Activated CD4-positive, alpha-beta T cell treated with anti-CD3 and anti-CD28 coated beads, Interleukin-2, amount 50 U/mL, for 1 hour (primary cell): Measurements from ENCODE around the gene DSG4.

ENCODE experiments used
- DNase-seq: peaks from one replicate; pipeline ENCODE4 v3.0.0-alpha.2; 2020

Gene DSG4

DNA sequence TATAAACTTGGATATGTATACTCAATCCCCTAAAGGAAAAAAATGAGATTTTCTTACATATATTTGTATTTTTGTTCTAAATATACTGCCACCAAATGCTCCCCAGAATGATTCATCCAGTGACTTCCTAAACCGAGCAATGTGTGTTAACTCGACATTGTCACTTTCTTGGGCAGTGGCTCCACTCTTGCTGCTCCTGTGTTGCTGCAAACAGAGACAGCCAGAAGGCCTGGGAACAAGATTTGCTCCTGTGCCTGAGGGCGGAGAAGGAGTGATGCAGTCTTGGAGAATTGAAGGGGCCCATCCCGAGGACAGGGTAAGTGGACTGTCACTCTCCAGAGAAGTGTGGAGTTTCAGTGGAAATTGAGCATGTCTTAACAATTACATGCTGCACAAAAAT lies 32.7 kb downstream of the DSG4 start:
- DNase-seq, result no peak

DNA sequence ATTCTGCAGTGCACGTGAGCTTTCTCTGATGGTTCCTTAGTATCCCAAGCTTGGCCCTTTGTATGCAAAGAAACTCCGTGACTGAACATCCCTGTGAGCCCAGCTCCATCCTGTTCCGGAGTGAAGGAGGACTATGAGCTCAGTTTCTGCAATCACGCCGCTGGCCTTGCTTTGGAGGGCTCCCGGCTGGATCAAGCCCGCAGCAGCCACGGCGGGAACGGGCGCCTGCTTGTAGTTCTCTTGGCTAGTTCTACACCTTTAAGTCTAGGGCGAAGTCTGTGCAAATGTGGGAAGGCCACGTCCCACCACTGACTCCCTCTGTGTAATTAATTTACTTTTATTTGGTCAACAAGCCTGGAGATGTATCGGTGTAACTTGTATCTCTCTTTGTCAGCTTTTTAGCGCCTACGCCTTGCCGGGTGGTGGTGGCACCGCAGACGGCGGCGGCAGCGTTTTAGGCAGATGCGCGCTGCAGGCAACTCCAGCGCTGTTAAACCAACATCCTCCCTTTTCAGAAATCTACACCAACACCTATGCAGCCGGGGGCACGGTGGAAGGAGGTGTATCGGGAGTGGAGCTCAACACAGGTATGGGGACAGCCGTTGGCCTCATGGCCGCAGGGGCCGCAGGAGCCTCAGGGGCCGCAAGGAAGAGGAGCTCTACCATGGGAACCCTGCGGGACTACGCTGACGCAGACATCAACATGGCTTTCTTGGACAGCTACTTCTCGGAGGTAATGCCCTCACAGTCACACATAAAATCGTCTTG lies 34.3 kb downstream of the DSG4 start:
- DNase-seq, result no peak

DNA sequence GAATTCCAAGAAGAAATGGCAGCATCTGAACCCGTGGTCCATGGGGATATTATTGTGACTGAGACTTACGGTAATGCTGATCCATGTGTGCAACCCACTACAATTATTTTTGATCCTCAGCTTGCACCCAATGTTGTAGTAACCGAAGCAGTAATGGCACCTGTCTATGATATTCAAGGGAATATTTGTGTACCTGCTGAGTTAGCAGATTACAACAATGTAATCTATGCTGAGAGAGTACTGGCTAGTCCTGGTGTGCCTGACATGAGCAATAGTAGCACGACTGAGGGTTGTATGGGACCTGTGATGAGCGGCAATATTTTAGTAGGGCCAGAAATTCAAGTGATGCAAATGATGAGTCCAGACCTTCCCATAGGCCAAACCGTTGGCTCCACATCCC lies 36.6 kb downstream of the DSG4 start:
- DNase-seq, result no peak

DNA sequence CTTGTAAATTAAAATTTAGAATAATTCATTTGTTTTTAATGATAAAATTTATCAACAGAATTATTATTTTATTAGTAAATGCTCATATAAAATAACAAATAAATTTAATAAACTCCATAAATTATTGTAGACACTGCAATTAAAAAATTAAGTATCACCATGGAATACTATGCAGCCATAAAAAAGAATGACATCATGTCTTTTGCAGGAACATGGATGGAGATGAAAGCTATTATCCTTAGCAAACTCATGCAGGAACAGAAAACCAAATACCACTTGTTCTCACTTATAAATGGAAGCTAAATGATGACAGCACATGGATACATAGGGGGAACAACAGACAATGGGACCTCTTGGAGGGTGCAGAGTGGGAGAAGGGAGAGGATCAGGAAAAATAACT lies 41.3 kb downstream of the DSG4 start:
- DNase-seq, result no peak

DNA sequence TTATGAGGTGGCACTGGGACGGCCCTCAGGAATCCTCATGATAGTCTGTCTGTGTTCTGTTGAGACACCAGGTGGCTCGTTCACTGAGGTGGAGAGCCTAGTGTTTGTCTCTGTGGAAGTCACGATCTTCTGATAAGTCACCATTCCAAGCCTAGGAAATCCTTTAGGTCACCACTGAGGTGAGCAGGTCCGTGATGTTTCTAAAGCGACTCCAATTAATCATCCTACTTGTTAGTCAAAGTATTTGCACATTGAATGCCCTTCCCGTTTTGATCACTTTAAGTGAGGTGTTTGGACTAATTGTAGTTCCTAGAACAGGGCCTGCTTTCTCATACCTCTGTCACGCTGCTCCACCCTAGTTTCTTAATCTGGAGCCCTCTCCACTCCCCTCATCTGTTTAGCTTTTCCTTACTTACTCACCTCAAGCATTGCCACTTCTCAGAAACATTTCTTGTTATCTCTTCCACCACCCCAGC lies 42.9 kb downstream of the DSG4 start:
- DNase-seq, result no peak

DNA sequence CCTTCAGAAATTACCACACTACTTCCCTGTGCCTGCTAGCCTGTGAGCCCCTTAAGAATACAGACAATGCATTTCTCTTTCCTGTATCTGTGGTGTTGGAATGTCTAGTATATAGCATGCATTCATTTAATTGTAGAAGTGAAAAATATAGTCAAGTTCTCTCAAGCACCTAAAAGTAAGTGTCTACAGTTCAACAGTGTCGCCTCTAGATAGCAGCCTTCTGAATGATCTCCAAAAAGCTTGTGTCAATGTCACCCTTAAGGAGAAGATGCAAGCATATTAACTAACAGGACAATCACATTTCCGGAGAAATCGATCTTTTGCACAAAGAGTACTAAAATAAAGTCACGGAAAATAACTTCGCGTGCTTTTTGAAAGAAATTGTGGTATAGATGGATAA lies 43.5 kb downstream of the DSG4 start:
- no peak for DNase-seq

DNA sequence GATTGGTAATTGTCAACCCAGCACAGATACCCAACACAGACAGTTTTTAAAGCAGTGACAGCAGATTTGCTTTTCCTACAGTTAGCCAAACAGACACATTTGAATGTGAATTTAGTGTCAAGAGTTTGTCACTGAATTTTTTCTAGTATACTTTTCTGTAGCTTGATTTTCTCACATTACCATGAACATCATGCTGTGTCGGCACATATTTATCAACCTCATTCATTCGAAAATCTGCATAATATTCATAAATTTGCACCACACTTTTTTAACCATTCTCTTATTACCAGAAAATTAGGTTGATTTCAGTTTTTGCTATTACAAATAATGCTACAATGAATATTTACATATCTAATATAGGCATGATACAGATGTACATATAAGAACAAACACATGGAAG lies 43.9 kb downstream of the DSG4 start:
- no peak for DNase-seq

DNA sequence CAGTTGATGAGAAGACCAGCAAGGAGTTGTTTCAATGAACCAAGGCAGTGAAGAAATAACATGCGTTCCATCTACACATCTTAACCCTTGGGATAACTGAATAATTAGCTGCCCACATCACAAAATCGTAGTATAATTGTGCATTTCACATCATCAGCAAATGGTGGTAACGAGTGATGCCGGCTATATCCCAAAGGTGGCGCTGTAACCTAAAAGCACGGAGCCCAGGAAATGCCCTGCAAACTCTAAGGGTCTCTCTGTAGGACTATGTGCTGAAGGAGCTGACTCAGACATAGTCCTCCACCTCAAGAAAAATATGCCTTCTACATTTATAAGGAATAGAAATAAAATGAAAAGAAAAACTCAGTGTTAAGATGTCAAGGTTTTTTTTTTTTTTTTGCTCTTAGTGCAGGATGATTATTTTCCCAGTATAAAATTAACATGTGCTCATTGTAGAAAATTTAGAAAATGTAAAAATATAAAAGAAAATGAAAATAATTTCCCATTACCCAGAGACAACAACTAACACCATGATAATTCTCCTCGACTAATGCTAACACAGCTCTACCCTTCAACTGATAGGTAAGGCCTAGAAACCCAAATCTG lies 47.9 kb downstream of the DSG4 start:
- no peak for DNase-seq

DNA sequence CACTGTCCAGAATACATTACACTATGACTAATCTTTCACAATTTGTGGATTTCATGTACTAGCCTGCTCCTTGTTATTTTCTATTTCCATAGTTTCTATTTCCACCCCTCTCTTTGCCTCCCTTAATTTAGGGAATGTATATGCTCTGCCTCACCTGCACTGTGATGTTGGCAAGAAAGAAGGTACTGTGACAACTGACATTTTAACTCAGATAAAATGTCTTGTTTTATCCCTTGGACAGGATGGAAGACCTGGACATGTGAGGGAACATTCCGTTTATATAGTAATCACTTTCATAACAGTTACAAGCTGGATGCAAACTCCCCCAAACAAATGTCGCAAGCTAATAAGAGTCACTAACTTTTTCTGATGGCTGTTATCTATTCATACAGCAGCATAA lies 49.4 kb downstream of the DSG4 start:
- DNase-seq, result no peak

DNA sequence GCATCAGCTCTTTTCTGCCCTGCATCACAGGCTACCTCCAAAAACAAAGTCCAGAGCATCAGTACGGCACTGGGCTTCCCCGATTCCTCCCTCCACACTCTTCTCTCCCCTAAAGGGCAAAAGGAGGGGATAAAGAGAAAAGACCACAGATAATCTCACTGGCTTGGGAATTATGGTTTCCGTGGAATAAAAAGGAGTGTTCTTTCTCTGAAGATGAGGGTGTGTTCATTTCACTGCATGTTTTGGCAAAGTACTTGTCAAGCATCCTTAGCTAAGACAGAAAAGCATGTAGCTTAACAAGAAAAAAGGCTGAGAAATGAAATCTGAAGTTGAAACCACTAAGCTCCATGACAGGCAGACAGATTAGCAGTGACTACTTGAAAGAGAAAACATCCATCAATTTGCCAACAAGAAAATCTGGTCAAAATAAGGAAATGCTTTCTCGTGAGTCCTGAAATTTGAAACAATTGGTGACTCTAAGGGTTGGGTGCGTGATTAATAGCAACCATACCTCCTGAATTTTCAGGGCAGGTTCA lies 50.4 kb downstream of the DSG4 start:
- DNase-seq, result no peak

DNA sequence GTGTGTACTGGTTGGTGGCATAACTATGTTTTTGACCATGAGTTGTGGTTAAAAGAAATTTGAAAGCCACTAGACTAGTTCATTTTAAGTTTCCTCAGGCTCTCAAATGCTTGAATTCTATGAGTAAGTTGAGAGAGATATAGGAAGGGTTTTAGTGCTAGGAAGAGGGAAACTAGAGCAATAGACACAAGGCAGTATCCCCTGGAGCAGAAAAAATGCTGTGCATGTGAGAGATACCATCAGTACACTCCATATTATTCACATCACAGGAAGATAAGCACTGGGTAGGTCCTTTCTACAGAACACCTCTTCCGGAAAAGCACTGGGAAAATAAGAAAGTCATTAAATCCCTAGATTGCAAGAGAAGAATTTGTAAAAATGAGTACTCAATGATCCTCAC lies 51.6 kb downstream of the DSG4 start:
- DNase-seq, result no peak

DNA sequence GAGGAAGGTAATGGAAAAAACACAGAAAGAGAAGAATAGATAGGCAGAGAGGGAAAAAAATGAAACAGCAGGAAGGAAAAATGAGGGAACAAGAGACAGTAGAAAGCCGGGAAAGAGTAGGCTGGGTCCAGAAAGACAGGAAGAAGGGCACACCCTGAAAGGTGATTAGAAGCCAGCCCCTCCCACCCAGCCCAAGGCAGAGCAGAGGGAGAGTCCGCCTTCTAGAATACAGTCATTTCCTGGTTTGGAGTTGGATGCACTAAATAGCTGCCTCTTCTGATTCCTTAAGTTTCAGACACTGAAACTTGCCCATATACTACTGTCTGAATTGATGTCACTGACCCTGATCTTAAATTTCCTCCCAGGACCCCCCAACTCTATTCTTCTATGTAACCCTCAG lies 53.0 kb downstream of the DSG4 start:
- DNase-seq, result no peak

DNA sequence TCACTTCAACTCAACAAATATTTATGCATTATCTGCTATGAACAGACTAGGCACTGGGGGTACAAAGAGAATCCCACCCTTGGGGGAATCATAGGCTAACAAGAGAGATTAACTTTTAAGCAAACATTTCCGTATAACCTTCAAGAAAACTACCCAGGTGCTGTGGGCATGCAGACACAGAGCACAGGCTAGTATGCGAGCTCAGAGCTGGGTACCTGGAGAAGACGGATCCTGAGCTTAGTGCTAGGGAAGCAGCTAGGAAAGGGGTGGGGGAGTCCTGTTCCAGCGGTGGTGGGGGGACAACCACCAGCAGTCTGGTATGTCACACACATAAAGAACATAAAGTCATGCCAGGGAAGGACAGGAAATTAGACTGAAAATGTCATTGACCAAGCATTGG lies 53.5 kb downstream of the DSG4 start:
- no peak for DNase-seq

DNA sequence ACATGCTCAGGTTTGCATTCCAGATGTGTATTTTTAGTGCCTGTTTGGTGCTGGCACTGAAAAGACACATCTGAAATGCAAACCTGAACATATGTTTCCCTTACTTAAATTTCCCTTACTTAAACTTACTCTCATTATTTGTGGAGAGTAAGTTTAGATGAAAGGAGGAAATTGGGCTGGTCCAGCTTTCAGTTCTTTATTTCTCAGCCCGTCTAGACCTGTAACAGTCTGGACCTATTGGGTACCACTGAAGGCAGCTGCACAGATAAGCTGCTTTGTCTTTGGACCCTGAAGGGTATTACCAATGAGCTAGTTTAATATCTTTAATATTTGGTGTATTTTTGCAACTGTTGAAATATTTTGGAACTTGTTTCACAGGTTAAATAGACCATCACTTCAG lies 54.0 kb downstream of the DSG4 start:
- no peak for DNase-seq

DNA sequence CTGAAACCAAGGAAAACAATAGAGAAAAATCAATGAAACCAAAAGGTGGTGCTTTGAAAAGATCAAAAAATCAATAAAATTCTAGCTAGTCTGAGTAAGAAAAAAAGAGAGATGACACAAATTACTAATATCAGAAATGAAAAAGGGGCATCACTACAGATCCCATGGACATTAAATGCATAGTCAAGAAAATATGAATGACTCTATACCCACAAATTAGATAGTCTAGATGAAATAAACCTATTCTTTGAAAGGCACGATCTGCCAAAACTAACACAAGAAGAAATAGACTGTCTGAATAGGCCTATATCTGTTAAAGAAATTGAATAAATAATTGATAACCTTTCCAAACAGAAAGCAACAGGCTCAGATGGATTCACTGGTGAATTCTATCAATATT lies 55.7 kb downstream of the DSG4 start:
- DNase-seq, result no peak

DNA sequence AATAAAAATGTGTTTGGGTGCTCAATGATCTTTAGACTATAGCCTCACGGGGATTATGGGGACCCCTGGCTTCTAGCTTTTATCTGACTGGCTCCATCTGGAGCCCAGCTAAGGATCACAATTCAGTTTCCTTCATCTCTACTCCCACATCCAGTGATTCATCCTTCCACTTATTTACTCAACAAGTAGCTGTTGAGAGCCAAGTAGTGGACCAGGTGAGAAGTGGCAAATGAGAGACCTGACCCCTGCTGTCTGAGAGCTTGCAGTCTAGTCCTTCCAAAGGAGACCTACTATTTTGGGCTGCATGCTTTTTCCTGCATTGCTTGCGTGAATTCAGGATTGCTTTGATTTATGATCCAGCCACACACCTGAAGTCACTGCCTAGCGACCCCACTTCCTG lies 60.2 kb downstream of the DSG4 start:
- no peak for DNase-seq

DNA sequence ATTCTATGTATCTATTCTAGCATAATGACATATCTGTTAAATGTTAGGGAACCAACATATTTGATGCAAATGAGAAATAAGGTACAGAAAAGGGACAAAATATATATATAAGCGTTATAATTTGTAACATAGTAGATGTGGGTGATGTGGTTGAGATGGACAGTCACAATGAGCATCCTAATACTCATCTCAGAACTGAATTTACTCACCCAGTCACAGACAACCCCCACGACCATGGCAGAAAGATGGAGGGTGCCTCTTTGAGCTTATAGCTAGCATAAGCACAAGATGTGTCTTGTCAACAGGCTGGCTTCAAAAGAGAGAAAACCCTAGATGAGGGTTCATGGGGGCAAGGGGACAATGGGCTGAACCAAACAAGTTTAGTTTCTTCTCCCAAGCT lies 61.8 kb downstream of the DSG4 start:
- DNase-seq, result no peak

DNA sequence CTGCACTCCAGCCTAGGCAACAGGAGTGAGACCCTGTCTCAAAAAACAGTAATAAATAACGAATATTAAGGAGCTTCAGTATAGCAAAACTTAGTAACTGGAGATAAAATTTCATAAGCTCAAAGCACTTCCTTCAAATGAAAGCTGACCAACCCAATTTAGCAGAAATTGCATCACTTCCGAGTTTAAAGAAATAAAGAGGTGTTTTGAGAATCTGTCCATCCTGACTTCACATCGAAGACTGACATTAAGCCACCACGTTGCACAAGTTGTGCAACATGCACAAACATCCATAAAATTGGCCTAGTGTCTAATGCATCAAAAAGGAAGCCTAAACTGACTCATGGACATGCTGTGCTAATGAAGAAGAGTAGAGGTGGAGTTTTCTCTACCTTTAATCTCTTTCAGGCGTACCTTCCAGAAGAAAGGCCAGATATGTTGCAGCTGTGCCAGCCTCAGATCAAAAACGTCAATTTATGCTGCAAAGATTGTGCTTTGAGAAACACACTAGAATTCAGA lies 63.3 kb downstream of the DSG4 start:
- DNase-seq, result no peak

DNA sequence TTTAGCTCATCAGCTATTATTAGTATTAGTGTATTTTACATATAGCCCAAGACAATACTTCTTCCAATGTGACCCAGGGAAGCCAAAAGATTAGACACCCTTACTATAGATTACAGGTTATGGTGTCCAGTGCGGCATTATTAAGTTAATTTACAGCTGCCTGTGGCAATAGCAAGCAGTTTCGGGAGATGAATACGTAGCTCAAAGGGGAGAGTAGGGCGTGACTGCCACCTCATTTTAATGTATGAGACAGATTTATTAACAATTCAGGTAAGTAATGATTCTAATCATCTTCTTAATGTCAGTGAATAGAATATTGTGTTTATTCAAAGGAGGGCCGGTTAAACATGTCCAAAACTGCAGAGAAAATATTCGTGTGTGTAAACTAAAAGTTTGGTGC lies 64.2 kb downstream of the DSG4 start:
- no peak for DNase-seq

DNA sequence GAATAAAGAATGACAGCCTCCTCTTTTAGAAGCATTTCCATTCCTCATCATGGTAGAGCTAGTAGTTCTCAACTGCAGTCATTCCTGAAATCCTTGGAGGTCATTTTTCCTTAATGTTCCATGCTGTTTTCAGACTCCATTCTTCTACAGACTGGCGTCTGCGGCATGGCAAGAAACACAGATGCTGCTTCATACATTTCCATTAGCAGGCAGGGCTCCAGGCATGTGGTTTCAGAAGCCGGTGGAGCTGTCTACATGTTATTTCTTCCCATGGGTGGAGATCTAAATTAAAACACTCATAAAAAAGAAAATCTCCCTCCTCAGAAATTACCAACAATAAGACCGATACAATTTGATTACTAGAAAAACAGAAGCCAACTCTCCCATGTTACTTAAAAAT lies 64.9 kb downstream of the DSG4 start:
- no peak for DNase-seq

DNA sequence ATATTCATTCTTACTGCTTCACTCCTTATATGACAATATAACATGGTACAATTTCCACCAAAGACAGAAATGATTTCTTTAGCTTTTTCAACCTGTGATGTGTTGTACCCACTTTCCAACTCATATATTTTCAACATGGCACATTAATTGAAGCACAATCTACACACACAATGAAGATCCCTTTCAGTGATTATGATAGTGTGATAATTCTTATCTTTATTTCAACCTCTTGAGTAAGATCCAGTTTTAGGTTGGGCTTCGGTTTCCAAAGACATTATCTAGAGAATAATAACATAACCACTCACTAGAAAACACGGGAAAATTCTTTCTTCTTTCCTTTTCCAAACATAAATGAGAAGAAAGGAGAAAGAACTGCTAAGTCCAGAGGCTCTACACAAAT lies 67.6 kb downstream of the DSG4 start:
- no peak for DNase-seq

DNA sequence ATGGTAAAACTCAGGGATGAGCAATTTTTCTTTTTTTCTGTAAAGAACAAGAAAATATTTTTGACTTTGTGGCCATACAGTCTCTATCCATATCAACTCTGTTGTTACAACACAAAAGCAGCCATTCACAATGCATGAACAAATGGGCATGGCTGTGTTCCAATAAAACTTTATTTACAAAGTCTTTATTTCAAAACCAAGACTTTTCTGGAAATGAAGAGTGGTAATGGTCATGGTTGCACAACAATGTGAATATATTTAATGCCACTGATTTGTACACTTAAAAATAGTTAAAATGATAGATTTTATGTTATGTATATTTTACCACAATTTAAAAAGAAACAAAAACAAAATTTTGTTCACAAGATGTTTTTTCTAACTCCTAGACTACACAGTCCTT lies 69.3 kb downstream of the DSG4 start:
- DNase-seq, result no peak

DNA sequence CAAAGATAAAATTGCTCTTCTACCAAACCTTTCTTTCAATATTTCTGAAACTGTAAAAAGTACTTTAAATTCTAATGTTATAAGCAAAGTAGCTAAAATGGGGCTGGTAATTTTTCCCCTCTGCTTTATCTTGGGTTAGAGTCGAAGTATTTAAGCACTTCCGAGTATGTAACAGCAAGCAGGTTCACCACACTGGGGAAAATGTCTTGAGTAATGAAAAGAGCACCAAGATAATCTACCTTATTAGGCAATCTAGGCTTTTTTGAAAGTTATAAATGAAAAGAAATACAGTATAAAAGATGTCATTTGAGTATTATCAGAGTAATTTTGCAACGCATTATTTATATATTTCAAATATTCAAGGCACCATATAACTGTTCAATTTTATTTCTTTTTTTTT lies 70.3 kb downstream of the DSG4 start:
- DNase-seq, result no peak

DNA sequence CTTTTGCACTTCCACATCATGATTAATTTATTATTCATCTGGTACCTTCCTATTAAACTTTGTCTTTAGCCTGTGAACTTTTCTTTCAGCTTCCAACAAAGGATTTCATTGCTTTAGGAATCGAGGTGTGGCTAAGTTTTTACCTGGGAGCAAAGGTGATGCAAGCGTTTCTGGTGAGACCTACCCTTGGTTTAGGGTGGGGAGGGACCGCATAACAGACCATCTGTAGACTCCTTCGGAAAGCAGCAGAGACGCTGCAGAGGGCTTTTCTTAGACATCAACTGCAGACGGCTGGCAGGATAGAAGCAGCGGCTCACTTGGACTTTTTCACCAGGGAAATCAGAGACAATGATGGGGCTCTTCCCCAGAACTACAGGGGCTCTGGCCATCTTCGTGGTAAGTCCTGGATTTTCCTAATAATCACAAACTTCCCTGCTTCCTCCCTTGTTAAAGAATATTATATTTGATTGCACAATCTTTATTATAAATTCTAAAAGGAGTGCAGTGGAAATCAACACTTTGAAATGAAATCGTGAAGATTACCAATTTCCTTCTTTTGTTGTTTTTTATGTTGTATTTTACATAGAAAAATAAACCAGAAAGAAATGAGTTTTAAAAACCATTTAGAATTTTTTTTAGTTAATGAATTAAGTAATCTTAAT lies 71.1 kb downstream of the DSG4 start, which contains the start of gene DSG3:
TSS of gene DSG3 (plus strand) at position 212 of the 662 bp plus-strand sequence. CDS start at position 349, 137 bp downstream.
- DNase-seq, result no peak
